ENCODE results near the gene CUL7. TPM values are rescaled to one million over a fixed set of nuclear protein-coding genes. Genes with fewer than 3 reads are reported as not detected.

Gene CUL7
- total RNA-seq: 10 to 100 TPM in 1 of 2 donors, 1 to 10 TPM in 1; 8.2 to 11.2 TPM
- total RNA-seq: 16.3 to 22.5 reads per million in 2 donors

DNA sequence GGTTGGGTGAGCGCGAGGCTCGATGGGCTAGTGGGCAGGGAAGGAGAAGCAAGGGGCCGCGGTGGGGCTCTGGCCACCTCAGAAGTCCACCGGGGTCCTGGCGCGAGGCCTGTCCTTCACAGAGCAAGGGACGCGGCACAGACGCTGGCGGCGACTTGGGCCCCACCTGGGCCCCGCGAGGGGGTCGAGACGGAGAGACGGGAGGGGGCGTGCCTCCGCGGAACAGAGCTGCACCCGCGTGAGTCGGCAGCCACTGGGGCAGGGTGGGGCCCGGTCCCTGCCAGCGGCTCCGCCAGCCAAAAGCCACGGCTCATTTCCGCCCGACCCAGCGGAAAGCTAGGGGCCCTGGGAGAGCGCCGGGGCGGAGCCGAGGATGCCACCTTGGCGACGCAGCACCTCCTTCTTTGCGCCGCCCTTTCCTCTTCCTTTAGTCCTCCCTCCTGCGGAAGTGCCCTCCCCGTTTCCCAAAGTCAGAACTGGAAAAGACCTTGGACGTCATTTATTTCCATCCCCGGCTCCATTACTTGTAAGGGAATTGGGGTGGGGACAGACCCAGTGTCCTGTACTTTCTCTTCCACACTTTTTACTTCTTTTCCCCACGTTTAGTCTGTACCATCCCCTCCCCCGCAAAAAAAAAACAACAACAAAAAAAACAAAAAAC is at the start of gene CUL7:
Gene CUL7 (minus strand): TSS at position 307 of the 661 bp plus-strand sequence. CDS start 1,063 bp downstream, outside the sequence.
- H3K9me3 ChIP-seq (ENCODE audit: control insufficient read depth, low read length, poor library complexity, severe bottlenecking): no peaks in the 10 kb centered on the region
- Mint-ChIP-seq H3K27ac (peak within 1 kb of the TSS; percentile 93), H3K27me3 (no peaks in the 10 kb centered on the region), H3K4me1 (peaks cover 39% of the 10 kb centered on the region), H3K36me3 (ENCODE audit: low read depth) (peaks cover 8% of the 10 kb centered on the region), H3K4me3 (peak within 1 kb of the TSS; percentile 94)
- peak; percentile 81 to 86 (median 85) for DNase-seq
- peak; percentile 99 for ATAC-seq

DNA sequence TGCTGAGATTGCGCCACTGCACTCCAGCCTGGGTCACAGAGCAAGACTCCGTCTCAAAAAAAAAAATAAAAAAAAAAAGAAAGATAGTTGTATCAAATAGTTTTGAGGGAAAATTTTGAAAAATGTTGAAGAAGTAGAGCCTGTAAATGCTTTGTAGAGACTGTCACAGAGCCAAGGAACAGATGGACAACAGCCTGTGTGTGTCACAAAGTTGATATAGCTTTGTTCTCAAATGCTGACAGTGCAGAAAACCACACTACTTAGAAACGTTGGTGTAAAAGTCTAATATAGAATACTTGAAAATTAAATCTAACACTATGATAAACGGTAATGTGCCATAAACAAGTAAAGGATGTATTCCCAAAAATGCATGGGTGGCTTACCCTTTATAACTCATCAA is 47.8 kb upstream of the CUL7 start:
- H3K27me3 Mint-ChIP-seq: peaks cover 6% of the 10 kb centered on the region
- H3K4me1 Mint-ChIP-seq: peaks cover 3% of the 10 kb centered on the region
- H3K36me3 Mint-ChIP-seq (ENCODE audit: low read depth): no peaks in the 10 kb centered on the region
- ATAC-seq: no peak
- no peak overlapping the region for H3K27ac Mint-ChIP-seq
- H3K4me3 Mint-ChIP-seq: no peak overlapping the region
- no peaks in the 10 kb centered on the region for H3K9me3 ChIP-seq (ENCODE audit: control insufficient read depth, low read length, poor library complexity, severe bottlenecking)
- DNase-seq: no peak

DNA sequence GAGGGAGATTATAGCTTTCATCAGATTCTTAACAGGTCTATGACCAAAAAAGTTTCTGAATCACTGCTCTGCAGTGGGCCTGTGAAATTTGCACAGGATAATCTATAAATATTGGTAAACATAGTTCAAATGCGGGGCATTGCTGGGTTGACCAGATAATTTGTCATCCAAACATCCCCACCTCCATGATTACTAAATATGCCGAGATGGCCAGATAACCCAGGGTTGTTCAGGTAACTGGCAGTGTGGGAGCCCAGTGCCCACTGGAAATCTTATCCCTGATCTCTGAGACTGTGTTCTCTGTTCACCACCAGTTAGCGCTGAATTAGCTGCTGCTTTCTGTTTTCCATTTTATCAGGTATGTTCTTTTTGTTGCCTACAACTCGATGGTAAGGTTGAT is 43.9 kb upstream of the CUL7 start:
- no peak for ATAC-seq
- Mint-ChIP-seq H3K4me3 (no peak overlapping the region), H3K4me1 (peaks cover 17% of the 10 kb centered on the region), H3K27me3 (peaks cover 6% of the 10 kb centered on the region), H3K27ac (no peak overlapping the region), H3K36me3 (ENCODE audit: low read depth) (no peaks in the 10 kb centered on the region)
- H3K9me3 ChIP-seq (ENCODE audit: control insufficient read depth, low read length, poor library complexity, severe bottlenecking): no peaks in the 10 kb centered on the region
- no peak for DNase-seq

DNA sequence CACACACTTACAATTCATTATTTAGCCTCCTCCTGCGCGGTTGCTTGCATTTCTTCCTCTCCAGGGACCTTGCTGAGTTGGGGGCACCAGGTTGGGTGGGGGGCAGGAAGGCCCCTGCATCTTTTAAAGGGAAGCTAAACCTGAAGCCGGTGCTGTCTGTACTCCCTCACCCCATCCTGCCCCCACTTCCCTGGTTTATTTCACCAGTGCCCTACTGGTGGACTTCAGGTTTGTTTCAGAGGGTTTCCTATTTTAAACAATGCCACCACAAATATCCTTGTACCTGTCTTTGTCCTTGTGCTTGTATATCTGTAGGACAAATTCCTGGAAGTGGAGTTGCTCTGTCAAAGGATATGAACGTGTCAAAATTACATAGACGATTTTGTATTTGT is 43.4 kb upstream of the CUL7 start:
- Mint-ChIP-seq H3K27me3 (peaks cover 6% of the 10 kb centered on the region), H3K4me1 (peaks cover 18% of the 10 kb centered on the region), H3K36me3 (ENCODE audit: low read depth) (no peaks in the 10 kb centered on the region), H3K4me3 (no peak overlapping the region), H3K27ac (no peak overlapping the region)
- DNase-seq (no peak), ATAC-seq (no peak)
- no peaks in the 10 kb centered on the region for H3K9me3 ChIP-seq (ENCODE audit: control insufficient read depth, low read length, poor library complexity, severe bottlenecking)

DNA sequence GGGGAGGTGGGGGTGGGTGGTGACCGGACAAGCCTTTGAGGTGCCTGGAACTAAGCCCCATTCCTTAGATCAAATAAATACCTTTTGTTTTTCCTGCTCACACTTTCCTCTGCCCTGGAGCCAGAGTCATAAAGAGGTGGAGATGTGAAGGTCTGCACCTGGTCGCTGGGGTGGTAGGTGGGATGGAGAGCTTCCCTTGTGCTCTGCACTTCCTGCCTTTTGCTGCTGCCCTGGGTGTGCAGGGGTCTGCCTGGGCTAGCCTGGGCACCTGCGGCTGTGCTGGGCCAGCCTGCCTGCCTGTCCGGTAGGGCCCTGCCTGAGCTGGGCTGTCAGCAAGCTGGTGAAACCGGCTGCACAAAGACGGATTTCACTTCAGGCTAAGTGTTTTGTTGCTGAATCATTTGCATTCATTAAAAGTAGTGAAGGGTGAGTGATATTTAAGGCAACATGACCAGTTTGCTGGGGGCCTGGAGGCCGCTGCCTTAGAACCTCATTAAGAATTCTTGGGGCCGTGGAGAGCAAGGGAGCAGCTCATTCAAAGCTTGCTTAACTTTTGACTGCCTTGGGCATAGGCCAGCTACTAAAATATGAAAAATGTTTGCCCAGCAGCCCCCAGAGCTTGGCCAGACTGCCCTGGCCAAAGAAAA is 42.9 kb upstream of the CUL7 start:
- ATAC-seq (no peak), DNase-seq (no peak)
- H3K9me3 ChIP-seq (ENCODE audit: control insufficient read depth, low read length, poor library complexity, severe bottlenecking): no peaks in the 10 kb centered on the region
- no peaks in the 10 kb centered on the region for H3K36me3 Mint-ChIP-seq (ENCODE audit: low read depth)
- no peak overlapping the region for H3K27ac Mint-ChIP-seq
- H3K4me1 Mint-ChIP-seq: peaks cover 18% of the 10 kb centered on the region
- no peak overlapping the region for H3K4me3 Mint-ChIP-seq
- H3K27me3 Mint-ChIP-seq: peaks cover 6% of the 10 kb centered on the region

DNA sequence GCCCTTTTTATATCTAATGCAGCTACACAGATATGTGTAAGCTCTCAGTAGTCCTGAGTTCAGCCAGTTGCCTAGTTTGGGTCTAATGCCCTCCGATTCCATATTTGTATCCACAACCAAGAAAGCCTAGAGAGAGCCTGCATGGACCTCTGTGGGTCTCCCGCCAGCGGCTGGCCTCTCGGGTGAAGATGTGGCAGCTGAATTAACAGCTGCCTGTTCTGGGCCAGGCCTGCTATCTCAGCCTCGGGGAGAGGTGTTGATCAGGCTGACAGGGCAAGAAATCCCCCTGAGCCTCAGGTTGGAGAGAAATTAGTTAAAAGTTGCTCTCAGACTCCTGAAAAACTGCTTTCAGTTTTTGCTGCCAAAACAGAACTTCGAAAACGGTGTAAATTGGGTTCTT is 42.3 kb upstream of the CUL7 start:
- H3K4me3 Mint-ChIP-seq: no peak overlapping the region
- peaks cover 6% of the 10 kb centered on the region for H3K27me3 Mint-ChIP-seq
- no peaks in the 10 kb centered on the region for H3K9me3 ChIP-seq (ENCODE audit: control insufficient read depth, low read length, poor library complexity, severe bottlenecking)
- H3K36me3 Mint-ChIP-seq (ENCODE audit: low read depth): no peaks in the 10 kb centered on the region
- H3K27ac Mint-ChIP-seq: no peak overlapping the region
- DNase-seq: no peak
- no peak for ATAC-seq
- H3K4me1 Mint-ChIP-seq: peaks cover 18% of the 10 kb centered on the region

DNA sequence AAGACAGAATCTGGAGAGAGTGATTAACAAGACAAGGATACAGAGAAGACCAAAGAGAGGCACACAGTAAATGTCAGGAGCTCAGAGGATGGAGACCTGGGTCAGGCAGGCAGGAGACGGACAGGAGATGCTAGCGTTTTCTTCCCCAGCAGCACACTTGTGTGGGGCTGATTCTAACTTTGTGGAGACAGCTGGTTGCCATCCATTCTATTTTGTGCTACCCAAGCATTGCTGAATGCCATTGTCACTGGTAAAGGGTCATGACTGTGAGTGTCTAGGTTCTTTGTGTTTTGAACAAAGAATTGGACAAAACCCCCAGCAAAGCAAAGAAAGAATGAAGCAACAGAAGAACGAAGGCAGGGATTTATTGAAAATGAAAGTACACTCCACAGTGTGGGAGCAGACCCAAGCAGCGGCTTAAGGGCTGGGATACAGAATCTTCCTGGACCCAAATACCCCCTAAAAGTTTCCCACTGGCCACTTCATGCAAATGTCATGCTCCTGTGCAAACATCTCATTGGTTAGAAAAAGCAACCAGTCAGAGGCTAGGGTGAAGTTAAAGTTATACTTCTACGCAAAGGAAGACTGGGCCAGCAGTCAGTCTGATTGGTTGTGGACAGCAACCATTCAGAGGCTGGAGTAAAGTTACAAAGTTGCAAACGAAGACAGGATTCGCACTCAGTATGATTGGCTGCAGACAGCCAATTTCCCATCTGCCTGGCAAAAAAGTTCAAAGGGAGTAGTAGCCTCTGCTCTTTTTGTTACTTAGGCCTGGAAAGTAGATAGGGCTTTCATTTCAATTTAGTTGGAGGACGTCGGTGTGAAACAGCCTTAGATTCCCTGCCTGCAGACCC is 40.0 kb upstream of the CUL7 start:
- Mint-ChIP-seq H3K36me3 (ENCODE audit: low read depth) (no peaks in the 10 kb centered on the region), H3K27me3 (peaks cover 6% of the 10 kb centered on the region), H3K4me1 (peaks cover 18% of the 10 kb centered on the region), H3K27ac (peak overlapping the region; percentile 82), H3K4me3 (peak overlapping the region; percentile 41)
- DNase-seq (no peak), ATAC-seq (peak; percentile 50)
- H3K9me3 ChIP-seq (ENCODE audit: control insufficient read depth, low read length, poor library complexity, severe bottlenecking): no peaks in the 10 kb centered on the region

DNA sequence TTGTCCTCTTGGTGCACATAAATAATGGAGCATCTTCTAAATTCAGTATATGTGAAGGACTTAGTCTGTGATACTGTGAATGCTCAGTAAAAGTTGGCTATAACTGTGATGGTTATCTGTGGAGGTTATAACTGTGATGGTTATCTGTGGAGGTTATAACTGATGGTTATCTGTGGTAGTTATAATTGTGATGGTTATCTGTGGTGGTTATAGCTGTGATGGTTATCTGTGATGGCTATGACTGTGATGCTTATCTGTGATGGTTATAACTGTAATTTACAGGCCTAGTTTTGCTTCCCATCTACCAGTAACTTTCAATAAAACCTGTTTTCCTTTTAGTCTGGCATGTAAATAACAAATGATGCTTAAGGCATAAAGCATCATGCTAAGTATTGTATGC is 39.0 kb upstream of the CUL7 start:
- H3K9me3 ChIP-seq (ENCODE audit: control insufficient read depth, low read length, poor library complexity, severe bottlenecking): no peaks in the 10 kb centered on the region
- Mint-ChIP-seq H3K36me3 (ENCODE audit: low read depth) (no peaks in the 10 kb centered on the region), H3K27me3 (peaks cover 6% of the 10 kb centered on the region), H3K4me3 (peak overlapping the region; percentile 41), H3K27ac (peak overlapping the region; percentile 82), H3K4me1 (peaks cover 20% of the 10 kb centered on the region)
- peak; percentile 32 for ATAC-seq
- no peak for DNase-seq

DNA sequence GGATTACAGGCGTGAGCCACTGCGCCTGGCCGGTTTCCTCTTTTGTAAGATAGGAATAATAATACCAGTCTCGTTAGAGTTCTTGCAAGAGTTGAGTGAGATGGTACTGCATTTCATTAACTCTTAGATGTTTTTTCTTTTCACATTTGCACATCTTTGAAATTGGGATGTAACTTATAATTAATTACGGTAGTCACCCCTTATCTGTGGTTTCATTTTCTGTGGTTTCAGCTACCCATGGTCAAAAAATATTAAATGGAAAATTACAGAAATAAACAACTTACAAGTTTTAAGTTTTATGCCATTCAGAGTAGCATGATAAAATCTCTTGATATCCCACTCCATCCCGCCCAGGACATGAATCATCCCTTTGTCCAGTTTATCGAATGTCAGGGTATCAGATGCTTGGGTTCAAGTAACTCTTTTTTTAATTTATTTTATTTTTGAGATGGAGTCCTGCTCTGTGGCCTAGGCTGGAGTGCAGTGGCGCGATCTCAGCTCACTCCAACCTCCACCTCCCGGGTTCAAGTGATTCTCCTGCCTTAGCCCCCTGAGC is 37.9 kb upstream of the CUL7 start:
- ATAC-seq: no peak
- H3K4me1 Mint-ChIP-seq: peaks cover 20% of the 10 kb centered on the region
- no peak overlapping the region for H3K27ac Mint-ChIP-seq

DNA sequence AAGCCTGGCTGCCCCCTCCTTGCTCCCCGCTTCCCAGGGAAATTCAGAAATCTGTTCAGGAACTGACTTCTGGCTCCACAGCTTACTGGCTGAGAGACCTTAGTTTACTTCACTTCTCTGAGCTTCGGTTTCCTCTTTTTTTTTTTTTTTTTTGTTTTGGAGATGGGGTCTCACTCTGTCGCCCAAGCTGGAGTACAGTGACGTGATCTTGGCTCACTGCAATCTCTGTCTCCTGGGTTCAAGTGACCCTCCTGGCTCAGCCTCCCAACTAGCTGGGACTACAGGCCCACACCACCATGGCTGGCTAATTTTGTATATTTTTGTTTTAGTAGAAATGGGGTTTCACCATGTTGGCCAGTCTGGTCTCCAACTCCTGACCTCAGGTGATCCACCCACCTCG is 37.4 kb upstream of the CUL7 start:
- no peak for ATAC-seq
- H3K36me3 Mint-ChIP-seq (ENCODE audit: low read depth): no peaks in the 10 kb centered on the region
- peaks cover 20% of the 10 kb centered on the region for H3K4me1 Mint-ChIP-seq
- no peak overlapping the region for H3K4me3 Mint-ChIP-seq
- no peak for DNase-seq
- no peaks in the 10 kb centered on the region for H3K27me3 Mint-ChIP-seq
- no peak overlapping the region for H3K27ac Mint-ChIP-seq
- no peaks in the 10 kb centered on the region for H3K9me3 ChIP-seq (ENCODE audit: control insufficient read depth, low read length, poor library complexity, severe bottlenecking)

More for the DNA sequence above, 37.9 kb upstream of the CUL7 start:
- no peaks in the 10 kb centered on the region for H3K9me3 ChIP-seq (ENCODE audit: control insufficient read depth, low read length, poor library complexity, severe bottlenecking)
- Mint-ChIP-seq H3K36me3 (ENCODE audit: low read depth) (no peaks in the 10 kb centered on the region), H3K4me3 (no peak overlapping the region), H3K27me3 (no peaks in the 10 kb centered on the region)
- DNase-seq: no peak

DNA sequence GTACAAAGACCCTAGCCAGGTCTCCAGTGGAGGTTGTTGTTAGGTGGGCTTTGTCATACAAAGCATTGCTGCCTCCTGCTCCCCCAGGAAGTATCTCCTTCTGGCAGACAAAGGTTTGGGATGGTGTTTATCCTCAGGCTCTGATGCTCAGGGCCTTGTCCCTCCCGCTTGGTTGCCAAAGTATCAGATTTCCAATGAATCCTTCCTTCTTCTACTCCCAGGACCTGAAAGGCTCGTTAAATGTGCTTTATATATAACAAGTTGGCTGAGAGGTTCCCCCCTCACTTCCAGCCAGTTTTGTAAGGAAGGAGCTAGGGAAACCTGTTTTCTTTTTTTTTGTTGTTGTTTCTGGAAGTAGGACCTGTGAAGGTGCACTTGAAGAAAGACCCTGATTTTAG is 36.9 kb upstream of the CUL7 start:
- H3K4me1 Mint-ChIP-seq: peaks cover 20% of the 10 kb centered on the region
- H3K27ac Mint-ChIP-seq: no peak overlapping the region
- H3K27me3 Mint-ChIP-seq: no peaks in the 10 kb centered on the region
- DNase-seq (no peak), ATAC-seq (no peak)
- H3K36me3 Mint-ChIP-seq (ENCODE audit: low read depth): no peaks in the 10 kb centered on the region
- no peaks in the 10 kb centered on the region for H3K9me3 ChIP-seq (ENCODE audit: control insufficient read depth, low read length, poor library complexity, severe bottlenecking)
- H3K4me3 Mint-ChIP-seq: no peak overlapping the region

DNA sequence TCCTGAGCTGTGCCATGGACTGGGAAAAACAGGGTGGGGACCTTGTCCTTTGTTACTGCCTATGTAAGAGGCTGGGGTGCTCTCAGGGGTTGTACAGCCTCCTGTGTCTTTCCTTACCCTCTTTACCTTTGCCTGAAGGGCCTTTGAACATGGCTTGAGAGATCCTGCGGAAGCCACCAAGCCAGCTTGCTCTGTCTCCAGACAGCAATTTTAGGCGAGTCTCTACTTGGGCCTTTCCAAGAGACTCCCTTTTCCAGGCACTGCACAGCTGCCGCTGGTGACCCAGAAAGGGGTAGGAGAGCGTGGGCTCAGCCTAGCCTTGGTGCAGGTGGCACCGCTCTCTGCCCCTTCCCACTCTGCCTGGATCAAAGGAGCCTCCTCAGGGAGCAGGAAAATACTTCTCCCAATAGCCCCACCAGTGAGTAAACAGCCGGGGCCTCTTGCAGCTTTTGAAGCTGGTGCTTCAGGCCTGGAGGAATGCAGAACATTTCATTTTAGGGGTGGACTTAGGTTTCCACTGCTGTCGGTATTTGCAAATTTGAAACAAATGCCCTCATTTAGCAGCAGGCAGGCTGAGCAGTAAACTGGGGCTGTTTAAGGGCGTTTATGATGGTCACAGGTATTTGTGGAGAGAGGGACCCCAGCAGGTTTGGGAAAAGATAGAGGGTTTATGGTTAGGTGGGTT is 36.4 kb upstream of the CUL7 start:
- H3K4me1 Mint-ChIP-seq: peaks cover 20% of the 10 kb centered on the region
- H3K27ac Mint-ChIP-seq: no peak overlapping the region
- no peaks in the 10 kb centered on the region for H3K36me3 Mint-ChIP-seq (ENCODE audit: low read depth)
- no peak overlapping the region for H3K4me3 Mint-ChIP-seq
- no peak for DNase-seq
- no peak for ATAC-seq
- H3K27me3 Mint-ChIP-seq: no peaks in the 10 kb centered on the region
- H3K9me3 ChIP-seq (ENCODE audit: control insufficient read depth, low read length, poor library complexity, severe bottlenecking): no peaks in the 10 kb centered on the region

DNA sequence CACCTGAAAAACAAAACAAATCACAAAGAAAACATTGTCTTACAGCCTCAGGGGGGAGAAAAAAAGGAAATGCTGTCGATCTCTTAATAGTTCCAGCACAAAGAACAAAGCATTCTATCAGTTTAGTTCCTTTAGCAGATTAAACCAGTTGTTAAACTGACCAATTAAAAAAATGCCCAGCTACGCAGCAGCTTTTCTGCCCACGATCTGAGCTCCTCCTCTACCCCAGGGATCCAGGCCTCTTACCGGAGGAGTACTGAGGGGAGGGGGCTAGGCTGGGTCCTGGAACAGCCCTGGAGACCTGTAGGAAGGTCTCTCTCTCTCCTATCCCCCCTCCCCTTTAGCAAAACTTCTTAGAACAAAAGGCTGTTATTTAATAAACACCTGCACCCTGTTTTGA is 35.8 kb upstream of the CUL7 start:
- no peaks in the 10 kb centered on the region for H3K9me3 ChIP-seq (ENCODE audit: control insufficient read depth, low read length, poor library complexity, severe bottlenecking)
- Mint-ChIP-seq H3K27me3 (peaks cover 3% of the 10 kb centered on the region), H3K4me3 (no peak overlapping the region), H3K36me3 (ENCODE audit: low read depth) (no peaks in the 10 kb centered on the region), H3K4me1 (peaks cover 20% of the 10 kb centered on the region), H3K27ac (no peak overlapping the region)
- ATAC-seq (no peak), DNase-seq (no peak)

All from T-helper 17 cell (primary cell).